Thyroid gland (tissue), 4 donors: ENCODE measurements around the gene RUVBL1. TPM values are rescaled to one million over a fixed set of nuclear protein-coding genes. Genes with fewer than 3 reads are reported as not detected.
"Not testable (repeated sequence)": the region's sequence is repeated elsewhere in the genome, so short reads cannot be mapped to it uniquely, and the experiment has no call there.

ENCODE experiments used
- DNase-seq, 2 donors: peaks; one replicate each; pipeline ENCODE4 v3.0.0-alpha.2; 2019
- H3K27ac ChIP-seq, 3 donors: fragments of 200-600 bp; sonication (generic); 1 replicate in 2 of 3; 2 replicates in 1 of 3; pipeline ENCODE4 v1.5.1; 2016 to 2019; ENCODE audit warnings: mild to moderate bottlenecking in 1 of 3, moderate library complexity in 1 of 3
- H3K27me3 ChIP-seq: fragments of 200-600 bp; sonication (generic); one replicate; pipeline ENCODE4 v1.5.1; 2019
- H3K36me3 ChIP-seq, 2 donors: fragments of 200-600 bp; sonication (generic); one replicate each; pipeline ENCODE4 v1.5.1; 2016 to 2019
- H3K4me1 ChIP-seq, 2 donors: fragments of 200-600 bp; sonication (generic); one replicate each; pipeline ENCODE4 v1.5.1; 2017 to 2019
- H3K4me3 ChIP-seq, 3 donors: fragments of 200-600 bp; sonication (generic); replicated peaks in 1 of 3; 1 replicate in 2 of 3; 2 replicates in 1 of 3; pipeline ENCODE4 v1.5.1; 2016; ENCODE audit warnings: mild to moderate bottlenecking in 1 of 3
- H3K9me3 ChIP-seq: fragments of 200-600 bp; sonication (generic); one replicate; pipeline ENCODE4 v1.5.1; 2017
- CTCF ChIP-seq, 6 experiments: fragments of 200-600 bp in 3 of 6; fragments of 450-650 bp in 3 of 6; sonication (generic) in 3 of 6; IDR thresholded peaks; one replicate each; pipeline ENCODE4 v1.5.1; 2016 to 2019; ENCODE audit warnings: antibody characterized with exemption in 6 of 6, mild to moderate bottlenecking in 2 of 6, inconsistent platforms in 1 of 6, moderate library complexity in 1 of 6
- POLR2A ChIP-seq, 2 donors: fragments of 450-650 bp; IDR thresholded peaks; one replicate each; pipeline ENCODE4 v1.6.1; 2017; ENCODE audit warnings: antibody characterized with exemption in 2 of 2, mild to moderate bottlenecking in 2 of 2, moderate library complexity in 1 of 2
- WGBS, 2 donors: methylation state at CpG; one replicate each; pipeline ENCODE4 v1.1.5; 2017; 5-methylcytosine and 5-hydroxymethylcytosine counted together
- intact Hi-C: fragments of 100-400 bp; cut with DNase I; formaldehyde crosslinking; loops from one replicate; pipeline ENCODE4 v1.15.1; 2023
- total RNA-seq, 4 donors: library from RNA; depleted of rRNA; stranded (reverse); fragments of >200 nt; gene quantifications; one replicate each; pipeline ENCODE4 v1.2.3, GENCODE V29; 2016

RUVBL1 gene
- total RNA-seq, 4 donors from 2014 or later = 23.4 to 44.1 (median 29.6) TPM

DNA sequence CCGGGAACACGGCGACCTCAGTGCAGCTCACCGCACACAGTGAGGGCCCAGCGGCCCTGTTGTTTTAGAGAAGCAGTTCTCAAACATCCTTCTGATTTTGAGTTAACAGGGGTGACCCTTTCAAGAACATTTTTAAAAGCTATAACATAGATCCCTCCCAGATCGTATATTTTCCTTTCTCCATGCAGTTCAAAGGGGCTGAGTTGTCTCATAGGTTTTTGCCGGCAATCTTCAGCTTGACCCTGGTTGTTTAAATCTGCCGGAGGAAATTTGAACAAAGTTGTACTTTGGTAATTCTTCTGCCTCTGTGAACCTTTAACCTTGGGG is 44.0 kb upstream of the RUVBL1 start:
- Histone ChIP-seq H3K4me1 (peaks cover 0 to 8% of the 10 kb centered on the region in 2 donors), H3K36me3 (no peaks in the 10 kb centered on the region), H3K4me3 (no peak overlapping the region), H3K27ac (no peak overlapping the region), H3K27me3 (no peaks in the 10 kb centered on the region), H3K9me3 (no peaks in the 10 kb centered on the region)
- 87 to 95% methylated on average over 8 of the region's 8 CpGs for WGBS, 2 donors
- no peak for DNase-seq
- TF ChIP-seq POLR2A (IDR thresholded peaks at IDR 0.05) (no peak), CTCF (IDR thresholded peaks at IDR 0.05) (no peak)
- intact Hi-C loops = no loop called here

- DNase-seq = no peak
- no peak for TF ChIP-seq POLR2A (IDR thresholded peaks at IDR 0.05)
Measured at GRCh38 chr3:128166971-128167453, 43.4 kb upstream of the RUVBL1 start.

DNA sequence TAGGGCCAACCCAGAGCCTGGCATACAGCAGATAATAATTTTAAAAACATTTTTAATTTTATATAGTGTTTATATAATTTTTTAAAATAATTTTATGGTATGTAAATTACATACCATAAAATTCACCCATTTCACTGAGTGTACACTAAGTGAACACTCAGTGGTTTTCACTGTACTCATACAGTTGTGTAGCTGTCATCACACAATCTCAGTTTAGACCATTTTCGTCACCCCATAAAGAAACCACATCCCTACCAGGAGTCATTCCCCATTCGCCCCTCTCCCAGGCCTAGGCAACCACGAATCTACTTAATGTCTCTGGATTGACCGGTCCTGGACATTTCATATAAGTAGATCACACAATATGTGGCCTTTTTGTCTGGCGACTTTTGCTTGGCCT is 39.8 kb upstream of the RUVBL1 start:
- Histone ChIP-seq H3K36me3 (no peaks in the 10 kb centered on the region), H3K27me3 (no peaks in the 10 kb centered on the region), H3K4me1 (no peaks in the 10 kb centered on the region), H3K9me3 (no peaks in the 10 kb centered on the region), H3K27ac (no peak overlapping the region), H3K4me3 (no peak overlapping the region)
- WGBS, 2 donors = 75 to 96% methylated on average over 5 of the region's 5 CpGs
- no peak for DNase-seq
- intact Hi-C loops = no loop called here
- TF ChIP-seq CTCF (IDR thresholded peaks at IDR 0.05) (no peak), POLR2A (IDR thresholded peaks at IDR 0.05) (no peak)

More at GRCh38 chr3:128166971-128167453, 43.4 kb upstream of the RUVBL1 start:
- no peaks in the 10 kb centered on the region for H3K9me3 ChIP-seq
- H3K27ac ChIP-seq = no peak overlapping the region
- H3K27me3 ChIP-seq = no peaks in the 10 kb centered on the region
- no peak overlapping the region for H3K4me3 ChIP-seq
- no peaks in the 10 kb centered on the region for H3K36me3 ChIP-seq
- peaks cover 0 to 8% of the 10 kb centered on the region in 2 donors for H3K4me1 ChIP-seq
- WGBS, 2 donors = 93 to 97% methylated on average over 5 of the region's 5 CpGs
- intact Hi-C loops = no loop called here

DNA sequence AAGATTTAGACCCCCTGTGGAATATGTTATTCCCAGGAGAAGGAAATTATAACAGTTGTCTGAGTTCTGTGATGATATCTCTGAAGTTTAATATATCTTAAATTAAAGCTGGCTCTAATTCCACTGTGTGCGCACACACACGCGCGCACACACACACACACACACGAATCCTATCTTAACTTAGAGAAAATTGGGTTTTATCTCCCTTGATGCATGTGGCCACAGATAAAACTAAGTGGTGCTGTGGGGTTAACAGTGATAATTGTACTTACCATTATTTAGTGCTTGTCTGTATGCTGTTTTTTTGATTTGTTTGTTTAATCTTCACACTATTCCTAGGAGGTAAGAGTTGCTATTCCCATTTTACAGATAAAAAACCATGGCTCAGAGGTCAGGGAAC is 37.0 kb upstream of the RUVBL1 start:
- Histone ChIP-seq H3K9me3 (no peaks in the 10 kb centered on the region), H3K4me3 (no peak overlapping the region), H3K27me3 (no peaks in the 10 kb centered on the region), H3K27ac (no peak overlapping the region), H3K36me3 (no peaks in the 10 kb centered on the region), H3K4me1 (no peaks in the 10 kb centered on the region)
- intact Hi-C loops = no loop called here
- 91 to 93% methylated on average over 5 of the region's 5 CpGs for WGBS, 2 donors
- no peak for DNase-seq
- TF ChIP-seq CTCF (IDR thresholded peaks at IDR 0.05) = no peak
- no peak for TF ChIP-seq POLR2A (IDR thresholded peaks at IDR 0.05)

- intact Hi-C loops = no loop called here
- no peaks in the 10 kb centered on the region for H3K9me3 ChIP-seq
- H3K27ac ChIP-seq = no peak overlapping the region
- H3K4me1 ChIP-seq = peaks cover 2 to 6% of the 10 kb centered on the region in 2 donors
- H3K4me3 ChIP-seq = no peak overlapping the region
- DNase-seq = no peak
- no peaks in the 10 kb centered on the region for H3K27me3 ChIP-seq
- TF ChIP-seq POLR2A (IDR thresholded peaks at IDR 0.05) (no peak), CTCF (IDR thresholded peaks at IDR 0.05) (no peak)
- H3K36me3 ChIP-seq = no peaks in the 10 kb centered on the region
- WGBS, 2 donors = 70 to 97% methylated on average over 3 of the region's 3 CpGs
Measured at GRCh38 chr3:128155616-128156360, 32.2 kb upstream of the RUVBL1 start.

- 88 to 89% methylated on average over 16 of the region's 16 CpGs for WGBS, 2 donors
Measured at GRCh38 chr3:128154354-128154753, 30.7 kb upstream of the RUVBL1 start.

More at GRCh38 chr3:128154354-128154753, 30.7 kb upstream of the RUVBL1 start:
- H3K9me3 ChIP-seq, H3K36me3 ChIP-seq, H3K27me3 ChIP-seq, H3K4me1 ChIP-seq, DNase-seq, H3K4me3 ChIP-seq, intact Hi-C loops: not testable (repeated sequence)
- peak overlapping the region in 1 of 3 donors; percentile 87 for H3K27ac ChIP-seq
